KG1 (cell line): ENCODE data around the gene PPHLN1.
A peak's percentile ranks its signal among the peaks of the same experiment; 100 is the strongest.
"Not testable (repeated sequence)": the region's sequence is repeated elsewhere in the genome, so short reads cannot be mapped to it uniquely, and the experiment has no call there.

Experiments
- DNase-seq: peaks from one replicate; lab custom pipeline; 2025; lab: John Stamatoyannopoulos, UW

PPHLN1 gene

GRCh38 chr12:42372154-42372791 is 46.3 kb downstream of the PPHLN1 start:
- DNase-seq, result peak; percentile 53

GRCh38 chr12:42373669-42374068 is 47.7 kb downstream of the PPHLN1 start:
- no peak for DNase-seq

- no peak for DNase-seq
Measured at GRCh38 chr12:42380733-42381132, 54.8 kb downstream of the PPHLN1 start.

GRCh38 chr12:42382013-42382696 is 56.2 kb downstream of the PPHLN1 start:
- no peak for DNase-seq

DNA sequence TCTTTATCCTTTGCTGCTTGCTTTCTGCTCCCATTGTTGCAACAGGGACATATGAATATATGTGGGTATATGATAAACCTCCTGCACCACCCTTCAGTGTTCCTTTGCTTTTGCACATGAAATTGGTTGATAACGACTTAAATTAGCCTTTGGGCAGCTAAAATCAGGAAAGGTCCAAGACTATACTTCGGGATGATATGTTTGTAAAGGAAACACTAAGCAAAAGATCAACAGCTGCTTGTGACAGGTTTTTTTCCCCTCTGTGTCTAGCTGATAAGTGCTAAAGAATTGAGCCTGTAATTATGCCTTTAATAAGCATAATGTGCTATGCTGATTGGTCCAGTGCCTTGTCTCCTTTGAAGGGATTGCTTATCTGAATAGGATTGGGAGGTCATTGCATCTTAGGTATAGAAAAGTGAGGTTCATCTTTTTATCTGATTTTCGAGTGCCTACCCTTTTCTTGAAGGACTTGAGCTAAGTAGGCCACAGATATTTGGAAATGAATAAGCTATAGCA is 59.4 kb downstream of the PPHLN1 start:
- no peak for DNase-seq

GRCh38 chr12:42386308-42386707 is 60.3 kb downstream of the PPHLN1 start:
- no peak for DNase-seq

GRCh38 chr12:42388086-42388485 is 62.1 kb downstream of the PPHLN1 start:
- DNase-seq, result not testable (repeated sequence)

DNA sequence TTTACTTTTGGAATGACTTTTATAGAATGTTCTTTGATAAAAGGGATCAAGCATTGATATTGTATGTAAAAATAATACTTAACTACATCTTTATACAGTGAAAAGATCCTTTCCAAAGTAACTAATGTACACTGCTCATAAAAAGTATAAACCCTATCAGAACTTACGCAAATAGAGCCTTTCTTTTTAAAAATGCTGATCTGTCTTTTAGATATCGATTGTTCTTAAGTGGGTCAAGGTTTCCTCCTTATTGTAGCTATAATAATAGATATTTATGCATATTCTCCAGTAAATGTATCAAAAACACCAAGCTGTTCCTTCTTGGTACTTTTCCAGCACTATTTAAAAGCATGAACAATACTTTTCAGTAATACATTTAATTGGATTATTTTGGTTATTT is 68.5 kb downstream of the PPHLN1 start:
- DNase-seq, result no peak

DNA sequence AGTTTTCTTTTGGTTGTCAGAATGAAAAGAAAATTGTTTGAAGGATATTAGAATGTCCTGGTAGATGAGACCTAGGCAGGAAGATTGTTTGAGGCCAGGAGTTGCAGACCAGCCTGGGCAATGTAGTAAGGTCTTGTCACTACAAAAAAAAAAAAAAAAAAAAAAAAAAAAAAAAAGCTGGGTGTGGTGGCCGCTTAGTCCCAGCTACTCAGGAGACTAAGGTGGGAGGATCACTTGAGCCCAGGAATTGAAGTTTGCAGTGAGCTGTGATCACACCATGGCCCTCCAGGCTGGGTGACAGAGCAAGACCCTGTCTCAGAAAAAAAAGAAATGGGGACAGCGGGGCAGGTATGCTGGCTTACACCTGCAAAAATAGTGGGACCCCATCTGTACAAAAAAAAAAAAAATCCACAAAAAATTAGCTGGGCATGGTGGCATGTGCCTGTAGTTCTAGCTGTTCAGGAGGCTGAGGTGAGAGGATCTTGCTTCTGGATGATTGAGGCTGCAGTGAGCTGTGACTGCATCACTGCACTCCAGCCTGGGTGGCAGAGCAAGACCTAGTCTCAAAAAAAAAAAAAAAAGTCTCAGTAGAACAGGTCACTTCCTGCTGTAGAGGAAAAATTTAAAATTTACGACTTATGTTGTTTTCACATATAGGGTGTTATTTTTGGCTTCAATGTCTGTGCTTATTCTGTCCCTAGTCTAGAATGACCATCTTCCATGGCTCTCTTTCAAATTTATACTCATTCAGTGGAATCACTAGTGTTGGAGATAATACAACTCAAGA is 70.7 kb downstream of the PPHLN1 start:
- DNase-seq, result no peak

DNA sequence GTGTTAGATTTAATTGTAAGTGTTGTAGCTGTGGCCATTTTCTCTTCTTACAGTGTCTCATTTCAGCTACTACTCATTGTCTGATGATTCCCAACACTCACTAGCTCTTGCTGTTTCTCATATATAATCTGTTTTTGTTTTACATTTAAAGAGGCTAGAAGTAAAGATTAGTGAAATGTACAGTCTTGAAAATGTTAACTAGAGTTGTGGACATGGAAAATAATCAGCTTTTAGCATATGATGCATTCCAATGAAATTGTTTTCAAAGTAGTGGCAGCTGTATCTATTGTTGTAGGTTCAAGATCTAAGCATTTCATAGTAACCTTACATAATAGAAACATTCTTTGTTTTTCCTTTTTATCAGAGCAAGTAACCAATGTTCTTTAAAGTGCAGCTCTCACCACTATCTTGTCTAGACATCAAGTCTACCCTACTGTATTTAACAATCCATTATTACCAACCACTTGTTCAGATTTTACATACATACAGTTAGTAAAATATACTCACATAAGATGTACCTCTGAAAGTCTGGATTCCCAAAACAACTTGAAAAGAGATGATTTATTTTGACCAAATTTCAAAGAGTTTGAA is 76.9 kb downstream of the PPHLN1 start:
- no peak for DNase-seq

DNA sequence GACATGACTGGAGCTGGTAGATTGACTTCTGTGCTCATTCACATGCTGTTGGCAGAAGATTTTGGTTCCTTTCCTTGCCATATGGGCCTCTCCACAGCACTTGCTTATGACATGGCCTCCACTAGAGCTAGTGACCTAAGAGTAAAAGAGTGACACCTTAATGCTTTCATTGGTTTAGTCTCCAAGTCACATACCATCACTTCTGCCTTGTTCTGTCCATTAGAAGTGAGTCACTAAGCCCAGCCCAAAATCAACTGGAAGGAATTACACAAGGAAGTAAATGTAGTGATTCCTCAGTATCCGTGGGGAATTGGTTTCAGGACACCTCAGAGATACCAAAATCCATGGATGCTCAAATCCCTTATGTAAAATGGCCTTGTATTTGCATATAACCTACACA is 81.3 kb downstream of the PPHLN1 start:
- no peak for DNase-seq

- DNase-seq, result no peak
Measured at GRCh38 chr12:42409471-42409870, 83.5 kb downstream of the PPHLN1 start.

DNA sequence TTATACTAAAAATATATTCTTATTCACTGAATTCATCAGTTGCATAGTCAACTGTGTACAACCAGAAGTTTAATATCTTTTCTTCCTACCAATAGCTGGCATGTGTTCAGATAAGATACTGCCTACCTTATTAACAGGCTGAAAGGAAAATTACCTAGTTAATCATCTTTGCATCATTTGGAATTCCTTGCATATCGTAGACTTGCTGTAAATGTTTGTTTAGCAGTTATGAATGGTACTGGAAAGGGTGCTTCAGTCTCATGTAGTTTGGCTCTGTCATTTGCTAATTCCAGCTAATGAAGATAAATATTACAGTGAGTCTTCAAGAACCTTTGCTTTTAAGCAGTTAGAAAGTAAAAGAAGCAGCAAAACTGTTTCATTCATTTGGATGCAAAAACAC is 84.4 kb downstream of the PPHLN1 start:
- no peak for DNase-seq

DNA sequence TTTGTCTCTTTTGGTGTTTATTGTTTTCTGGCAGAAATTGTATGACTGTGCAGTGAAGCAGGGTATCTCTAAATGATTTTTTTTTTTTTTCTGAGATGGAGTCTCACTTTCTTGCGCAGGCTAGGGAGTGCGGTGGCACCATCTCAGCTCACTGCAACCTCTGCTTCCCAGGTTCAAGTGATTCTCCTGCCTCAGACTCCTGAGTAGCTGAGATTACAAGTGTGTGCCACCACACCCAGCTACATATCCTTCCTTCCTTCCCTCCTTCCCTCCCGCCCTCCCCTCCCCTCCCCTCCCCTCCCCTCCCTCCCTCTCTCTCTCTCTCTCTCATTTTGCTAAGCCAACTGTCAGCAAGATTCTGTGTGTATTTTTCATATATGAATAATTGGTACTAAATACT is 94.4 kb downstream of the PPHLN1 start:
- no peak for DNase-seq

GRCh38 chr12:42421844-42422779 is 96.1 kb downstream of the PPHLN1 start:
- no peak for DNase-seq

DNA sequence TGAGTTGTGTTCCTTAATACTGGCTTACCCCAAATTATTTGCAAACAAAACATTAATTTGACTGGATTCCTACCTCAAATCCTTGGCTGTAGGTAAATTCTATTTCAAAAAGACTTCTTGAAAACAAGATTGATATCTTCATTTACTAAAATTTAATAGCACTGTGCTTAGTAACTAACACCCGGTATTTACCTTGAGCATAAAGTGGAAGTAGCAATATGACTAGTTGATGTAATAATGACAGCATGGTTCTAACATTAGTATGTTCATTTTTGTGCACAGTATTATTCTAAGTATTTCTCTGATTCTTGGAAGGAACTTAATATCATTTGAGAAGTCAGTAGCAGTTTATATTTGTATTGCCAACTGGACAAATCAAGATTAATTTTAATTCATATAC is 96.8 kb downstream of the PPHLN1 start:
- DNase-seq, result no peak

DNA sequence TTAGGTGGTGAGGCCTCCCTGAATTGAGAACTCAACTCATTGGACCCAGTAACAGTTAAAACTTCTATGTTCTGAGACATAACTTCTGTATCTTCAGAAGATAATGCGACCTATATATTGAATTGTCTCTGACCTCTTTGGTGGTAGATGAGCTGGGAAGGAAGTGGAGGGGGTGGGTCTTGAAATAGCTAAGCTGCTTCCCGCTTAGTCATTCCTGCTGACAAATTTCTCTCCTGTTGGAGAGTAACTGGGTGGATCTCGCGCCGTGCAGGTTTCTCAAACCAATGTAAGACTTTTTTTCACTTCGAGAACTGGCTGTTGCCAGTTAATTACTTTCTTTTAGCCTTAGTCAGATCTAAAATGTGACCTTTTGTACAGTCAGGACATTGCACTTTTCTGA is 100.8 kb downstream of the PPHLN1 start:
- no peak for DNase-seq

- DNase-seq, result no peak
Measured at GRCh38 chr12:42428850-42429249, 102.9 kb downstream of the PPHLN1 start.

DNA sequence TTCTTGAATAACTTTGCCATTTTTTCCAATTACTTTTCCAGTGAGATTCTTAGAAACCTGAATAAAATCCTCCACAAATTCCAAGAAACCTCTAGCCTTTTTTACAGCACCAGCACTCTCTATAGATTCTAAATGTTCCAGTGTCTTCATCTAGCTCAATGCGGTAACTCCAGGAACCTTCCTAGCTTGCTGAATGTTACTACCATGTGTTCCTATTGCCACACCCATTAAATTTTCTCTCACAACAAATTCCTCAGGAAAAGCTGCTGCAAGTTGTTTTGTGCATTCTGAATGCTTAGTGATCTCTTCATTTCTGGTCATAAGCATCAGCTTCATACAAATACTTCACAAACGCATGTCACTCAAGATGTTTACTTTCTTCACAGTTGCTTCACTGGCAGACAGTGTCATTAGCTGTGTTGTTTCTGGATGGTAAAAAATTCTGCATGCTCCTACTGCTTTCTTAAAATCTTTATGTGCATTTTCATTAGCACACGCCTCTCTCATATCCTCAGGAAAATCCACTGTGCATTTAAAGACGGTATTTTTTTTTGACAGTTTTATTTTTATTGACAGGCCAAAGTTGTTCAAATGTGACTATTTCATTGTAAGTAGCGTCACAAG is 106.7 kb downstream of the PPHLN1 start:
- DNase-seq, result no peak

DNA sequence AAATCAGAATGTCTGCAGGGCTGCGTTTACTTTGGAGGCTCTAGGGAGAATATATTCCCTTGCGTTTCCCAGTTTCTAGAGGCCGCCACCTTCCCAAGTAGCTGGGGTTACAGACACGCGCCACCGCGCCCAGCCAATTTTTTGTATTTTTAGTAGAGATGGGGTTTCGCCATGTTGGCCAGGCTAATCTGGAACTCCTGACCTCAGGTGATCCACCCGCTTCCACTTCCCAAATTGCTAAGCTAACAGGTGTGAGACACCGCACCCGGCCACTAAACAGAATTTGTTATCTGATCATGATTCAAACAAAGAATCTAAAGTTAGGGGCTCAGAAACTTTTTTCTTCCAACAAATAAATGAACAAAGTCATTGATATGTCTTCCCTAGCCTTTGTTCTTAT is 114.6 kb downstream of the PPHLN1 start:
- DNase-seq, result no peak

- no peak for DNase-seq
Measured at GRCh38 chr12:42442311-42442759, 116.4 kb downstream of the PPHLN1 start.
